Endothelial cell of umbilical vein (primary cell): ENCODE results near the gene GLYATL3. TPM values are rescaled to one million over a fixed set of nuclear protein-coding genes. Genes with fewer than 3 reads are reported as not detected.

ENCODE experiments used
- BruUV-seq: library from RNA; stranded (reverse); fragments of 400-500 nt; replicated peaks from 2 replicates; lab custom pipeline; 2021; lab: Mats Ljungman, UMichigan
- CTCF ChIA-PET: fragments of 300-600, 350-600 bp; sonication (Branson Sonifier 250); formaldehyde crosslinking; loops from one replicate; lab custom pipeline; 2021; ENCODE audit warnings: antibody characterized with exemption, inconsistent platforms; lab: Charles Lee
- POLR2A ChIA-PET: fragments of 300-600, 350-600 bp; sonication (Branson Sonifier 250); formaldehyde crosslinking; loops from one replicate; lab custom pipeline; 2021; ENCODE audit warnings: antibody characterized with exemption, inconsistent platforms; lab: Charles Lee
- DNase-seq: peaks from one replicate; pipeline ENCODE4 v3.0.0-alpha.2; 2011; ENCODE audit warnings: low read depth, low spot score
- FAIRE-seq: peaks from 2 replicates; lab custom pipeline; 2011; peaks lifted over from hg19 to GRCh38; lab: Jason Lieb, UNC
- H2AFZ ChIP-seq: 2 replicates; pipeline ENCODE4 v1.6.0; 2012; ENCODE audit warnings: low read depth, low read length, control low read depth, inconsistent platforms
- H3K27ac ChIP-seq: 2 replicates; pipeline ENCODE4 v1.5.1; 2011; ENCODE audit warnings: low read depth, mild to moderate bottlenecking, control low read depth, low read length, moderate library complexity; ENCODE audit not compliant: insufficient read depth
- H3K27me3 ChIP-seq, 2 experiments: 2 replicates each; pipeline versions ENCODE4 v1.6.0 to v1.6.1; 2011; ENCODE audit warnings: low read length in 2 of 2, mixed read lengths in 1 of 2; ENCODE audit not compliant: control insufficient read depth in 2 of 2, insufficient read depth in 2 of 2
- H3K36me3 ChIP-seq, 2 experiments: 2 replicates in 1 of 2; 3 replicates in 1 of 2; pipeline ENCODE4 v1.5.1; 2011; ENCODE audit warnings: low read length in 2 of 2, mild to moderate bottlenecking in 1 of 2, moderate library complexity in 1 of 2; ENCODE audit not compliant: control insufficient read depth in 2 of 2, insufficient read depth in 2 of 2; ENCODE audit errors: extremely low read depth in 1 of 2
- H3K4me1 ChIP-seq: 3 replicates; pipeline ENCODE4 v1.5.1; 2011; ENCODE audit warnings: mild to moderate bottlenecking, low read length; ENCODE audit not compliant: control insufficient read depth, insufficient read depth; ENCODE audit errors: extremely low read depth
- H3K4me2 ChIP-seq: 2 replicates; pipeline ENCODE4 v1.6.1; 2011; ENCODE audit warnings: low read length, control low read depth, mixed read lengths; ENCODE audit not compliant: insufficient read depth
- H3K4me3 ChIP-seq, 3 experiments: fragments of 200-600 bp in 1 of 3; sonication (generic), shearing (Covaris generic) in 1 of 3; replicated peaks in 1 of 3; 2 replicates each; pipeline ENCODE4 v1.5.1; 2011 to 2016; ENCODE audit warnings: control low read depth in 3 of 3, low read length in 3 of 3, mild to moderate bottlenecking in 2 of 3, inconsistent platforms in 1 of 3, low read depth in 1 of 3, moderate library complexity in 1 of 3; ENCODE audit not compliant: insufficient read depth in 1 of 3
- H3K79me2 ChIP-seq: 2 replicates; pipeline ENCODE4 v1.6.0; 2012; ENCODE audit warnings: low read length, inconsistent platforms; ENCODE audit not compliant: control insufficient read depth, insufficient read depth
- H3K9ac ChIP-seq: replicated peaks from 2 replicates; pipeline ENCODE3; 2011; ENCODE audit warnings: low read length, control low read depth; ENCODE audit not compliant: insufficient read depth; ENCODE audit errors: extremely low read depth
- H3K9me1 ChIP-seq: replicated peaks from 3 replicates; pipeline ENCODE4 v1.6.0; 2011; ENCODE audit warnings: mild to moderate bottlenecking, low read length; ENCODE audit not compliant: control insufficient read depth, insufficient read depth; ENCODE audit errors: extremely low read depth
- H3K9me3 ChIP-seq: replicated peaks from 2 replicates; pipeline ENCODE4 v1.5.1; 2012; ENCODE audit warnings: low read length, inconsistent platforms; ENCODE audit not compliant: control insufficient read depth, insufficient read depth
- H4K20me1 ChIP-seq: replicated peaks from 2 replicates; pipeline ENCODE3; 2011; ENCODE audit warnings: mild to moderate bottlenecking, low read length; ENCODE audit not compliant: control insufficient read depth, insufficient read depth; ENCODE audit errors: extremely low read depth
- EZH2 ChIP-seq: IDR thresholded peaks from 2 replicates; pipeline ENCODE4 v1.6.1; 2012; ENCODE audit warnings: borderline replicate concordance, low read depth, mild to moderate bottlenecking, moderate library complexity, low read length, inconsistent platforms; ENCODE audit not compliant: severe bottlenecking
- FOS ChIP-seq: IDR thresholded peaks from 2 replicates; pipeline ENCODE4 v1.6.1; 2011; ENCODE audit warnings: mild to moderate bottlenecking, low read length, moderate library complexity, borderline replicate concordance; ENCODE audit not compliant: insufficient read depth
- GATA2 ChIP-seq: IDR thresholded peaks from 2 replicates; pipeline ENCODE4 v1.7.0; 2011; ENCODE audit warnings: low read depth, mild to moderate bottlenecking, moderate library complexity, mixed read lengths, low read length; ENCODE audit not compliant: insufficient read length, insufficient read depth
- JUN ChIP-seq: IDR thresholded peaks from 2 replicates; pipeline ENCODE4 v1.6.1; 2011; ENCODE audit warnings: borderline replicate concordance, low read depth; ENCODE audit not compliant: insufficient read length, insufficient read depth
- MYC ChIP-seq: IDR thresholded peaks from one replicate; pipeline ENCODE4 v1.6.1; 2011; ENCODE audit warnings: mild to moderate bottlenecking, low read depth, low read length
- POLR2A ChIP-seq: IDR thresholded peaks from 2 replicates; pipeline ENCODE4 v1.6.1; 2012; ENCODE audit warnings: low read depth, mild to moderate bottlenecking, control low read depth, low read length
- POLR2AphosphoS5 ChIP-seq: IDR thresholded peaks from 2 replicates; pipeline ENCODE4 v1.6.1; 2012; ENCODE audit warnings: low read depth, mild to moderate bottlenecking, control low read depth, low read length, moderate library complexity; ENCODE audit not compliant: insufficient read depth
- dilution Hi-C: fragments of 300-500 bp; cut with MboI; formaldehyde crosslinking; loops from one replicate; pipeline ENCODE4 v1.15.0; 2019; ENCODE audit warnings: low sequenced_read_pairs; ENCODE audit not compliant: extremely low pct_ligation_motif_present
- intact Hi-C: fragments of 100-400 bp; cut with micrococcal nuclease; formaldehyde crosslinking; loops from one replicate; pipeline ENCODE4 v1.10.0; 2022
- polyA plus RNA-seq, 4 experiments: library from polyadenylated mRNA; depleted of rRNA in 3 of 4; stranded (reverse) in 3 of 4; unstranded in 1 of 4; fragments of >200 nt; gene quantifications; 2 replicates each; pipeline versions ENCODE4 v1.2.1 to v1.2.3, GENCODE V29; 2011 to 2012; ENCODE audit warnings: missing spikeins in 1 of 4
- total RNA-seq: library from RNA; stranded (reverse); gene quantifications from 2 replicates; pipeline ENCODE4 v1.2.3, GENCODE V29; 2021
- TF ChIP-seq, protein P1 (sequence below): IDR thresholded peaks from 2 replicates; pipeline ENCODE4 v1.6.1; 2011; ENCODE audit not compliant: insufficient read depth, insufficient read length
- TF ChIP-seq, protein P2 (sequence below), 2 donors: IDR thresholded peaks; 1 replicate in 1 of 2; 2 replicates in 1 of 2; pipeline ENCODE4 v1.5.1; 2011; ENCODE audit warnings: low read length in 2 of 2, mild to moderate bottlenecking in 2 of 2, moderate library complexity in 2 of 2, control low read depth in 1 of 2, inconsistent platforms in 1 of 2, low read depth in 1 of 2; ENCODE audit not compliant: insufficient read depth in 1 of 2; ENCODE audit errors: extremely low read depth in 1 of 2

Gene GLYATL3
- total and polyA plus RNA-seq, 2 donors (not counting 3 experiments of a cell fraction or from before 2014, with no cell fraction given): not detected

GRCh38 chr6:49527320-49527719 is 27.6 kb downstream of the GLYATL3 start:
- no peak overlapping the region for H2AFZ ChIP-seq
- peaks cover 2 to 4% of the 10 kb centered on the region in 2 experiments for H3K27me3 ChIP-seq
- CTCF ChIA-PET: interaction anchor here (1.1 kb wide), 1 partner anchor 8 kb away, joined by 3 read pairs; no protein-coding TSS in a partner anchor
- intact Hi-C loops: no loop called here
- no peak overlapping the region for H3K4me2 ChIP-seq
- H3K4me1 ChIP-seq: peaks cover 2% of the 10 kb centered on the region
- H3K36me3 ChIP-seq: no peaks in the 10 kb centered on the region
- no peak overlapping the region for H3K4me3 ChIP-seq
- no peak overlapping the region for H3K27ac ChIP-seq
- POLR2A ChIA-PET: no interaction called here
- no peaks in the 10 kb centered on the region for H3K9me1 ChIP-seq
- FAIRE-seq (no peak), DNase-seq (no peak)
- H3K79me2 ChIP-seq: no peaks in the 10 kb centered on the region
- TF ChIP-seq POLR2AphosphoS5: no peak
- no peak for TF ChIP-seq MYC
- TF ChIP-seq EZH2: no peak
- TF ChIP-seq, protein P1, sequence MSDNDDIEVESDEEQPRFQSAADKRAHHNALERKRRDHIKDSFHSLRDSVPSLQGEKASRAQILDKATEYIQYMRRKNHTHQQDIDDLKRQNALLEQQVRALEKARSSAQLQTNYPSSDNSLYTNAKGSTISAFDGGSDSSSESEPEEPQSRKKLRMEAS: no peak
- no peak for TF ChIP-seq GATA2
- TF ChIP-seq POLR2A: no peak
- no peak for TF ChIP-seq FOS
- TF ChIP-seq JUN: no peak
- TF ChIP-seq, protein P2, sequence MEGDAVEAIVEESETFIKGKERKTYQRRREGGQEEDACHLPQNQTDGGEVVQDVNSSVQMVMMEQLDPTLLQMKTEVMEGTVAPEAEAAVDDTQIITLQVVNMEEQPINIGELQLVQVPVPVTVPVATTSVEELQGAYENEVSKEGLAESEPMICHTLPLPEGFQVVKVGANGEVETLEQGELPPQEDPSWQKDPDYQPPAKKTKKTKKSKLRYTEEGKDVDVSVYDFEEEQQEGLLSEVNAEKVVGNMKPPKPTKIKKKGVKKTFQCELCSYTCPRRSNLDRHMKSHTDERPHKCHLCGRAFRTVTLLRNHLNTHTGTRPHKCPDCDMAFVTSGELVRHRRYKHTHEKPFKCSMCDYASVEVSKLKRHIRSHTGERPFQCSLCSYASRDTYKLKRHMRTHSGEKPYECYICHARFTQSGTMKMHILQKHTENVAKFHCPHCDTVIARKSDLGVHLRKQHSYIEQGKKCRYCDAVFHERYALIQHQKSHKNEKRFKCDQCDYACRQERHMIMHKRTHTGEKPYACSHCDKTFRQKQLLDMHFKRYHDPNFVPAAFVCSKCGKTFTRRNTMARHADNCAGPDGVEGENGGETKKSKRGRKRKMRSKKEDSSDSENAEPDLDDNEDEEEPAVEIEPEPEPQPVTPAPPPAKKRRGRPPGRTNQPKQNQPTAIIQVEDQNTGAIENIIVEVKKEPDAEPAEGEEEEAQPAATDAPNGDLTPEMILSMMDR (IDR thresholded peaks at IDR 0.05; ENCODE audit: extremely low read depth in 1 of 2, insufficient read depth in 1 of 2, low read depth in 1 of 2, low read length in 2 of 2): no peak
- dilution Hi-C loops: no loop called here
- no peaks in the 10 kb centered on the region for H4K20me1 ChIP-seq
- no peak overlapping the region for H3K9ac ChIP-seq
- BruUV-seq: no TSS peak
- H3K9me3 ChIP-seq: no peaks in the 10 kb centered on the region
